ENCODE results near the gene EPB41L5.

- no peak for TF ChIP-seq TAF1 (IDR thresholded peaks at IDR 0.05; ENCODE audit: borderline replicate concordance, insufficient read depth, low read length)
- TF ChIP-seq REST (IDR thresholded peaks at IDR 0.05; ENCODE audit: insufficient read depth in 1 of 2, low read depth in 2 of 2, low read length in 2 of 2): no peak
- TF ChIP-seq POLR2AphosphoS5 (IDR thresholded peaks at IDR 0.05; ENCODE audit: low read depth, low read length): no peak
- no peak for TF ChIP-seq SIN3A (IDR thresholded peaks at IDR 0.05; ENCODE audit: borderline replicate concordance, insufficient read depth, low read length)
These were observed 167.2 kb downstream of the EPB41L5 start for GRCh38 chr2:120180066-120180465.
